HG02642 (cell line): ENCODE results near the gene FGF11.
A peak's percentile ranks its signal among the peaks of the same experiment; 100 is the strongest.

Experiments
- ATAC-seq: cut with Tn5 transposase; IDR thresholded peaks from one replicate; pipeline ENCODE4 v1.9.1; 2021; ENCODE audit warnings: mild to moderate bottlenecking; ENCODE audit not compliant: unreplicated experiment, poor library complexity

FGF11 gene

DNA sequence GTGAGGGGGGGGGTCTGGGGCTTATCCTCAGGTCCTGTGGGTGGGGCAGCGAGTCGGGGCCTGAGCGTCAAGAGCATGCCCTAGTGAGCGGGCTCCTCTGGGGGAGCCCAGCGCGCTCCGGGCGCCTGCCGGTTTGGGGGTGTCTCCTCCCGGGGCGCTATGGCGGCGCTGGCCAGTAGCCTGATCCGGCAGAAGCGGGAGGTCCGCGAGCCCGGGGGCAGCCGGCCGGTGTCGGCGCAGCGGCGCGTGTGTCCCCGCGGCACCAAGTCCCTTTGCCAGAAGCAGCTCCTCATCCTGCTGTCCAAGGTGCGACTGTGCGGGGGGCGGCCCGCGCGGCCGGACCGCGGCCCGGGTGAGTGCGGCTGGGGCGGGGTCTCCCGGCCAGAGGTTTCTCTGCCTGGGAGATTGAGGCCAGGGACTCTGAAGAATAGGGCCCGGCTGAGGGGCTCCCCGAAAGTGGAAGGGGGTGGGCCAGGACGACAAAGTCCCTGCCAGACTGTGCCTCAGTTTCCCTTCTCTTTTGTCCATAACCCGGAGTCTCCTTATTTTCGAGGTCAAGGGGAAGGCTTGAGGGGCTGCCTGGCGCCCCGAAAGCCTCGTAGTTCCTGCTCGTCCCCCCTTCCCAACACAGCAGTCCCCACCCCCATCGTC, at the start of gene FGF11:
Gene FGF11, plus strand, starts transcription at position 51 of the 651 bp plus-strand sequence. Its CDS starts 109 bp downstream, at position 160.
- ATAC-seq = no peak

DNA sequence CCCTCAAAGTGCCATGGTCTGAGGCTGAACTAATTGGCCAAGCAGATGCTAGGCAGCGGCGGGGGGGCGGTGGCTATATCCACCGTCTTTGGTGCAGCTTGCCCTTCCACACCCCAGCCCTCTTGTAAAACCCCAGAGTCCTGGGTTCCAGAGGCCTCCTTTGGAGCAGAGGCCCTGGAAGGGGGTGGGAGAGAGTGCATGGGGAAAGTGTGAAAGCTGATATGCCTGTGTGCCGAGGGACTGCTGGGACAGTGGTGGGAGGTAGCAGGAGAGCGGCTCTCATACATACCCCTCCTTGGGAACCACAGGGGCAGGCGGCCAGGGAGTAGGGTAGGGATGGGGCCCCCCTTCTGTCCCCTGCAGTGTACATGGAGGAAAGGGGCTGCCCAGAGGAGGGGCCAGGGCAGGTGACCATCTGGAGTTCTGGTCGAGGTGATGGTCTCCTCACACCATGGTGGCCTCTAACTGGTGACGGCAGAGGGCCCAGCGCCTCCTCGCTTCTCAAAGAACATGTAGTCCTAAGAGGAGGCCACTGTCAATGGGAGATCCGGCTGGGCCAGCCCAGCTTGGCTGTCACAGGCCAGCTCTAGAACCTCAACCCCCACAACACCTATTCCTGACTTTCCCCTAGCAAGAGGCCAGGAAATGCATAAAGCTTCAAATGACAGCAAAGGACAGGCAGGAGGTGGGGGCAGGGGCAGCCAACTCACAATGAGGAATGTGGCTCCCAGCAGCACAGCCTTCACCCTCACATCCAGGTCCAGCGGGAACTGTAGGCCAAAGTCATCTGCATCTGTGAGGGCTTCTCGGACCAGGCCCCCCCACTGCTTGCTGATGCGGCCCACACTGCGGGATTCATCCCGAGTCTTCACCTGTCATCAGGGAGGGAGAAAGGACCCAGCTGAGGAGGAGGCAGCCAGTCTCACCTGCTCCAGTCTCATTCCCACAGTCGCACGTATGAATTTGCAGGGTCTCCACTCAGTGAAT, 49.1 kb upstream of the FGF11 start:
- ATAC-seq = no peak

DNA sequence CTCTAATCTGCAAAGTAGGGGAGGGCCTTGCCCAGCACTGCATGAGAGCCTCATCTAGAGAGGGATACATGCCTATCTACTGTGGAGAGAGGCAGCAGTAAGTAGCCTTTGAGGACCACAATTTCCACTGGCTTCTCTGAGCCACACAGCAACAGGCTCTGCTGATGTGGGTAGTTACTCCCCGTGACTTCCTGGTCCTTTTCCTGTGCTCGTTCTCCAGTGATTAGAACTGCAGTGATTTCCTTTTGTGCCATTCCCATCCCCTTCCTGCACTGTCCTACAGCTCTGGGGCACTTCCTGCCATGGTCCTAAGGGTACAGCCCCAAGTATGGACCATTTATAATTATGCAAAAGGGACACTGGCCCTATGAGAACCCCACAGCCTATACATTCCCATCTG, 48.0 kb upstream of the FGF11 start:
- ATAC-seq = no peak

DNA sequence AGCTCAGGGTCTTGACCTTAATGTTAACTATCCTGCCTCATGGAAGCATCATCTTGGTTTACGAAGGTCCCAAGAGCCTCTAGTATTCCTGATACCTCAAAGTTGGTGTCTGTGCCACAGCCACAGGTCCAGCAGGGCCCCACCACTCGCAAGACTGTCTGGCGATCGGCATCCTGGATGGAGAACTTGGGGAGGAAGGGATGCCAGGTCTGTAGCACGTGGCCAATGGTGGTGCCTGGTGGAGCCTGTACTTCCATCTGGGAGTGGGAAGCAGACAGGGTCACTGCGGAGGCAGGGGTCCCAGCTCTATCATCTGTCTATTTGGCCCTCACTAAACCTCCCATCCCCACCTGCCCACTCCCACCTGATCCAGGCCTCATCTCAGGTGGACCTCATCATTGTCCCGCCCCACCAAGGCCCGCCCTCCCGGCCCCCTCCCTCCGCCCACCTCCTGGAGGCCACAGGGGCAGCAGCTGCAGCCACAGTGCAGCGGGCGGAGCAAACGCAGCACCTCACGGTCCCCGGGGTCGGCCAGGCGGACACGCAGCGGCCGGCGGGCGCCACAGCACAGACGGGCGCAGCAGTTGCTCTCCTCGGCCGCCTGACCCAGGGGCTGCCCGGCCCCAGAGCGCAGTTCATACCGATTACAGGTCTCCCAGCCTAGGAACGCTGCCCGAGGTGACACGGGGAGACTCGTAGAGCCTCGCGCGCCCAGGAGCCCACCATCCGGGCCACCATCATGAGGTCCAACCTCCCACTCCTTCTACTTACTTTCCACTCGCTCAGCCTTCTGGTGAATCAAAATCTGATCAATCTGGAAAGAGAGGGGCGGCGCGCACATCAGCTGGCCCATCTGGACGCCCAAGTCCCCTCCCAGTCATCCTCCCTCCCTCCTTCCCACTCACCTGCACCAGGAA, 46.4 kb upstream of the FGF11 start:
- ATAC-seq = no peak

DNA sequence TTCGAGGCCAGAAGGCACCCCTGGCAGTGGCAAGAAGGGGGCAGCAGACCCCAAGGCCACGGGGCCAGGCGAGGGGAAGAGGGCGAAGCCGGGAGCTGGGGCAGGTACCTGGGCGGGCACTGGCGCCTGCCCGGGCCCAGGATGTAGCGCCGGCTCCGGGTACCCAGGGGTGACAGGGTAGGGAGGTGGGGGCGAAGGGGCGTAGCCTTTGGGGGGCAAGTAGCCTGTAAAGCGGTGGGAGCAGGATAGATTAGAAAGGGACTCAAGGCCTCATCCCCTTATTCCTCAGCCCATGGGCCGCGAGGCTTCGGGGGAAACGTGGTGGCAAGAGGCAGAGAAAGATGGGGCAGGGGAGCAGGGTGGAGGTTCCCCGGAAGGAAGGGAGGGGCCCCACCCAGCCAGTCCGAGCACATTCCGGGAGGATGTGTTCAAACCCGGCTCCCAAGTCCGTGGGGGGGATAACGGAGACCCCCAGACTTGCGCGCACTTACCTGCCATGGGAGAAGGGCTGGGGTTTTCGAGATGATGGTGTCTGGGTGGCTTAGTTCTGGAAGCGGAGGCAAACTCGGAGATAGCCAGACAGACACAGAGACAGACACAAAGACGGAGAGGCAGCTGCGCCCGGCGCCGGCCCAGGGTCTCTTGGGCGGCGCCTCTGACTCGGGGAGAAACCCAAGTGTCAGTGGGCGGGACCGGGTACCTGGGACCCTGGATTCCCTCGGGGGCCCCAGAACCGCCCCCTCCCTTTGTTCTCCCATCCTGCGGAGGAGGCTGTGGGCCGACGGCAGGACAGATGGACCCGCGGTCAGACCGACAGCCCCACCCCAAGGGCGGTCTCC, 45.5 kb upstream of the FGF11 start:
- ATAC-seq = peak; percentile 54

DNA sequence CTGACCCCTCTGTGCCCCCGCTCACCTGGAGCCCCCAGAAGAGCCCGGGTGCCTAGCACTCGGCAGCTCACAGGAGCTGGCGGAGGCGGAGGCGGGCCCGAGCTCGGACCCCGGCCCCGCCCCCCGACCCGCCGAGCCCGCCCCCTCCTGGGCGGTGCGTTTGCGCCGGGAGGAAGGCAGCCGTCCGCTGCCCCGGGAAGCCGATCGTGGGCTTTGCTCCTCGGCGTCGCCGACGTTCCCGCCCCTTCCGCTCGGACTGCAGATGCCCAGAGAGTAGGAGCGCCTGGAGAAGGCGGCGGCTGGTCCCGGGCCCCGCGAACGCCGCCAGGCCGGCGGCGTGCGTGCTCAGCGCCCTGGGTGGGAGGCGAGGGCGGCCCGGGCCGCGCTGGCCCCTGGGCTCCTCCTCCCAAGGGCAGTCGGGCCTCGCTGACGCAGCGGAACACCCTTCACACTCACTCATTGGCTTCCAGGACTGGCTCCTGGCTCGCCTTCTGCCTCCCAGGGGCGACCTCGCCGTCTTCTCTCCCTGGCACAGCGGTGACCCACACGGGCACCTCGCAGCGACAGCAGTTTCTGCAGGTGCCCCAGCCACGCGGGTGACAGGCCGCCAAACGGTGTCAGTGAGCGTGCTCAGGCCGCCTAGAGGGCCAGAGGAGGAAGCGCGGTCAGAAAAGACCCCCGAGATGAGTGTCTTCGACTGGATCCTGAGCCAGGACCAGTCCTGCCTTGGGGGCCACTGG, 44.7 kb upstream of the FGF11 start, which contains the start of gene PLSCR3:
Gene PLSCR3, minus strand, starts transcription at position 74 of the 740 bp plus-strand sequence. CDS start 415 bp downstream, outside the sequence.
- ATAC-seq = peak; percentile 84

DNA sequence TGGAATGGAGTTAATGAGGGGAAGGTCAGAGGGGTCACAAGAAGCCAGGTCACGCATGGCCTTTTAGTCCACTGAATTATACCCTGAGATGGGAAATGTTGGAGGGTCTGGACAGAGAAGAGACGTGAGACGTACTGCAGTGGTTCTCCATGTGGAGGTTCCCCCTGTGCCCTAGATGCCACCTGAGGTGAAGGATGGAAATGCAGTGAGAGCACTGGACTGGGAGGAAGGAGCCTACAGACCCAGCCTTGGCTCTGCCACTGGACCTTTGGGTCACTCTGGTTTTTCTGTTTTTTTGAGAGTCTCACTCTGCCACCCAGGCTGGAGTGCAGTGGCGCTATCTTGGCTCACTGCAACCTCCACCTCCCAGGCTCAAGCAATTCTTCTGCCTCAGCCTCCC, 43.2 kb upstream of the FGF11 start:
- no peak for ATAC-seq

DNA sequence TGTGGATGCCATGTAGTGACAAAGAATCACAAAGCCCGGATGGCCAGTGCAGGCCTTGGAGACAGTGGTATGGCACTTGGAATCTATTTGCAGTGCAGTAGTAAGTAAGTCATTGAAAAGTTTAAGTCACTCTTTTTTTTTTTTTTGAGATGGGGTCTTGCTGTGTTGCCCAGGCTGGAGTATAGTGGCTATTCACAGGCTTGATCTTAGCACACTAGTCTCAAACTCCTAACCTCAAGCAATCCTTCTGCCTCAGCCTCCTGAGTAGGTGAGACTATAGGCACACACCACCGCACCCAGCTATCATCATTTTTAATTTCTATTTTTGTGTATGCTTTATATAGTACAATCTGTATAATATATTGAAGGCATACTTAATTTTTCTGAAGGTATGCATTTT, 40.7 kb upstream of the FGF11 start:
- no peak for ATAC-seq

DNA sequence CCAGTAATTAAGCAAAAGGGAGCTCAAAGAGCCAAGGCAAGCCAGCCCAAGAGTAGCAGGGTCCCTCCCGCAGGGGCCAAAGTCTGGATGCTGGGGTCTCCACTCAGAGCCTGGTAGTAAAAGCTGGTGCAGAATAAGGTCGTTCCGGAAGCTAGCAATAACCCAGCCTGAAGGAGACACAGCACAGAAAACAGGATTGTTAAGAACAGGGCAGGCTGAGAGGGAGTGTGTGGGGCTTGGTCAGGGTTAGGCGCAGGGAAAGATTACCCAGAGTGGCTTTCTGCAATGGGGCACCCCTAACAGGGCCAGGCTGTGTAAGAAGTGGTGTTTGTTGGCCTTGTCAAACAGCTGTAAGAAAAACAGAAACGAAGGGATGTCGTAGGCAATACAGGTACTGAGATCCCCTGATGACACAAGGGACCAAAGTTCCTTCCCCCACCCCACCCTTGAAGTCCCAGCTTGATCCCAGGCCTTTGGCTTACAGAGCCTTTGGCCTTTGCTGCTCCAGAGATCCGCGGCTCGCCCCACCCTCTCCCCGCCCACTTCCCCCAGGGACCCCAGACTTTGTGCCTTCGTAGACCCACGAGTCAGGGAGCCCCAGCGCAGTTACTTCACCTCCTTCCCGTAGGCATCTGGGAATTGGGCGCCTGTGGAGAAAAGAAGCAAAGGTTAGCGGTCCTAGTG, 36.1 kb upstream of the FGF11 start:
- no peak for ATAC-seq

DNA sequence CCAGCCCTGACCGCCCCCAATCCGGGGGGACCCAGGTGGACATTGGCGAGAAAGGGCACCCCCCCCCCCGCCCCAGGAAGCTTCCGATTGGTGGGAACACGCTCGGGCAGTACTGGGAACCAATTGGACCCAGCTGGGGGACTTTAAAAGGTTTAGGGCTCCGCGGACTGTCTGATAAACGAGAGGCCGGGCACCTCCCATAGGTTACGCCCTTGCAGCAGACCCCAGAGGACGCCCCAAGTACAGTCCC, 35.7 kb upstream of the FGF11 start:
- ATAC-seq = no peak

DNA sequence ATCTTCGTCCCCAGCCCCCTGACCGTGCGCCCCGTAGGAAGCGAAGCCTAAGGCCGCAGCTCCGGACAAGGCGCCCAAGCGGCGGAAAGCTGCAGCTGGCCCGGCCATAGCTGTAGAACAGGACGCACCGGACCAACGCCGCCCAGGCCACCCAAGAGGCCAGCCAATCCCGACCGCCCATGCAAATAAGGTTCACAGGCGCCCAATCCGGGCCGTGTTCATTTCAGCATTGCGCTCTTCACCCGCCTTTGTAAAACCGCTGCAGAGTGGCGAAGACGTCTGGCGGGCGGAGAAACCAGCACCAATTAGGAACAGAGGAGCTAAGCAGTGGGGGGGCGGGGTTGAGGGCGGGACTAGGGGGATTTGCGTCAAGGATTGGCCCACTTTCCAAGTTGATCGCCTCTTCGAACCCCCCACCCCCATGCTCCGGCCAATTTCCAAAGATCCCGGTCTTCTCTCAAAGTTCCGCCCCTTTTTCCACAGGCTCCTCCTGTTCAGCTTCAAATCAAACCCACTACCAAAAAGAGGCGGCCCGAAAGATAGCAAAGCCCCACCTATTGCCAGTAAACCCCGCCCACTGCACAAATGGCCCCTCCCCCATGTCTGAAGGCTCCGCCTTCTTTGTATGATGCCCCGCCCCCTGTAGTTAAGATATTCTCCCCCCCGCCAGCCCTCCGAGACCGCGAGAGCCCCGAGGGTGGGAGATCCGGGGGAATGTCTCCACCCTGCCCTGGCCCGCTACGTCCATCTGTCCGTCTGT, 35.2 kb upstream of the FGF11 start, which contains the start of gene TMEM256:
Gene TMEM256, minus strand, starts transcription at position 121 of the 760 bp plus-strand sequence. Its CDS starts 13 bp downstream, at position 108.
- peak; percentile 95 for ATAC-seq

DNA sequence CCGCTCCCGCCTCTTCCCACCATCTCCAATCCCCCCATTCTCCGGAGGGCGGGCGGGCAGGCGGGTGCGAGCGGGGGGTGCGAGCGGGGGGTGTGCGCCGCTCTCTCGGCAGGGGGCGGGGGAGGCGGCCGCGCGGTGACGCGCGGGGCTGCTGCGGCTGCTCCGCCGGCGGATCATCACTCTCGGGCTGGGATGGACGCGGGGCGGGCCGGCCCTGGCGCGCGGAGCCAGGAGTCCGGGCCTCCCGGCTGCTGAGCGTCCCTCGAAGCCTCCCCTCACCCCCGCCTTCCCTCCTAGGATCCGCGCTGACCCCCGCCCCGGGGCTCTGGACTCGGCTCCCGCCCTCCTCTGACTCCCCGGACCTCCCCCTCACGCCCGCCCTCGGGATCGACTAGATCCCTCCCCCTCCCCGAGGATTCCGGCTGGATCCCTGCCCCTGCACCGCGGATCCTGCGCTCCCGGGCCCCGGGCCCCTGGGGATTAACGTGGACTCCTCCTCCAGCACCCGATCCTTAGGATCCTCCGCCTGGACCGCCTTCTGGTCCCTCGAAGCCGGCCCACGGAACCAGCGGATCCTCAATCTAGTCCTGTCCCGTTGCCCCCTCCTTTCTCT, 34.5 kb upstream of the FGF11 start:
- peak; percentile 16 for ATAC-seq

DNA sequence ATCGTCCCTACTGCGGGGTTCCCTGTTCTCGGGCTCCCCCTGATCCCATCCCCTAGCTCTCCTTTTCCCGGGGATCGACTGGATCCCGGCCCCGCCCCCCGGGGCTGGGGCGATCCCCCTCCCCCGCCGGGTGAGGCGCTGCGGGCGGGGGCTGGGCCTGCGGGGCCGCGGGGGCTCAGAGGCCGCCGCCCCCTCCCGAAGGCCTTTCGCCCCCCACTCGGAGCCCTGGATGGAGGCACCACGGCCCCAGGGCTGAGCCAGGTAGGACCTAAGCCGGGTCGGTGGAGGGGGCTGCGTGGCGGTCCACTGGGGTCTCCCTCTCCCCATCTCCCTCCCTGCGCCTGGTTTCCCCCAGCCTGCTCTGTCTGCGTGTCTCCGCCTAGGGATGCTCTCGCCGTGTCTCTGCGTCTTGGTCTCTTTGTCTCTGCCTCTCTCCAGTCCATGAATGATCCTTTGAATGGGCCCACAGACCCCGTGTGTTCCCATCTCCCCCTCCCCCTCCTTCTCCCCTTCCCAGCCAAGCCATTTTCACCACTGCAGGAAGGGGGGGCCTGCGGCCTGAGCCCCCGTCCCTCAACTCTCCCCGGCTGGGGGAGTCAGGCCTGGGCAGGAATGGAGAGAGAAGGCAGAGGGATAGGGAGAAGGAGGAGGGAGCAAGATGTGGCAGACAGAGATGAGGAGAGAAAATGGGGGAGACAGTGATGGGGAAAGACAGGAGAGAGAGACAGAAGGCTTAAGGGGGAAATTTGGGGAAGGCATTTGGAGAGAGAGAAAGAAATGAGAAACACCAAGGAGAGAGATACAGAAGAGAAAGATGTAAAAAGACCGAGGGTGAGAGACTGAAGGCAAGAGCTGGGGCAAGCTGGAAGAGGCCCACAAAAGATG, 33.7 kb upstream of the FGF11 start:
- ATAC-seq = no peak

DNA sequence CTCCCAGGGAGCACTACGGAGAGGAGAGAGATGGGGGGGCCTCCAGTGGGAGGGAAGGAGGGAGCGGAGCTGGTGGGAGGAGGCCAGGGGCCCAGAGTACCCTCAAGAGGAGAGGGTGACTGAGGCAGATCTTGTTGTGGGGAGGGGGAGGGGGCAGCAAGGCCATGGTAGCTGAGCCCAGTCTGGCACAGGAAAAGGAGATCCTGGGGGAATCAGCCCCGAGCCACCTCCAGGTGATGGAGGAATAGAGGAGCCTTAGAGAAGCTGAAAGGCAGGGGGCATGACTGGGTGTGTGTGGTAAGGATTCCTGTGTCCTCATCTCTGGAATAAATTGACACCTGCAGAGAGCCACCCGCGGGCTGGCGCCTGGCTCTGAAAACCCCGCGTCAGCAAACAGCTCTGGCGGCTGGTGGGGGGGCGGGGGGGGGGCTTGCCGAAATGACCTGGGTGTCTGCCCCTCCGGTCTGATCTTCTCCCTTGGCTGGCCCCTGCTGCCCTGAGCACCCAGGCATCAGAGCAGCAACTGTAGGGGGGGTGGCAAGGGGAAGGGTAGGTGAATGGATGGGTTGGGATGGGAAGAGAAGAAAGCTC, 33.0 kb upstream of the FGF11 start:
- no peak for ATAC-seq

DNA sequence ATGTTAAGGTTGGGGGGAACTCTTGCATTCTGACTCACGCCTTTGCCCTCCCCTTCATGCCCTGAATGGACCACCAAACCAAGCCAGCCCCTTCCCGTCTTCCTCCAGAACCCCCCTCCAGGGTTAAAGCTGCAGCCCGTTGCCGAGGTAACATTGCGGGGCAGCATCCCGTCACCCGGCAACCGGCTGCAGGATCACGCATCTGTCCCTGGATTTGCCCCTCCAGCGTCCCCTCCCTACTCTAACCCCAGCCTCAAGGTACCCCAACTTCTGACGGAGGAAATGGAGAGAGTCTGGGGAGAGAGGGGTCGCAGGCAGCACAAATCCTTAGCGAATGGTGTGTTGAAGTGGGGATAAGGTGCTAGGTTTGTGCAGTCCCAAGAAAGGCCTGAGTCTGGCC, 32.2 kb upstream of the FGF11 start:
- no peak for ATAC-seq
